K562 (cell line): ENCODE results near the gene GSDME. TPM values are rescaled to one million over a fixed set of nuclear protein-coding genes. Genes with fewer than 3 reads are reported as not detected.

Experiments used
- ATAC-seq: fragments of 200-7000 bp; cut with Tn5 transposase; 3 replicates; pipeline ENCODE4 v1.9.1; 2020; ENCODE audit warnings: moderate library complexity
- BruUV-seq: library from RNA; stranded (reverse); fragments of 400-500 nt; replicated peaks from 2 replicates; lab custom pipeline; 2021; lab: Mats Ljungman, UMichigan
- CTCF ChIA-PET: fragments of 300-600 bp; formaldehyde crosslinking; extraction: SDS; loops from one replicate; lab custom pipeline; 2021; ENCODE audit warnings: low intra/inter-chr PET ratio; lab: Yijun Ruan, JAX
- POLR2A ChIA-PET: fragments of 300-600, 350-650 bp; sonication (Branson Sonifier 250); formaldehyde crosslinking; extraction: SDS; loops from one replicate; lab custom pipeline; 2021; ENCODE audit warnings: antibody characterized with exemption, inconsistent platforms; lab: Yijun Ruan, JAX
- DNase-seq, 4 experiments: peaks; one replicate each; pipeline versions ENCODE4 v3.0.0 to v3.0.0-alpha.2; 2011 to 2018; ENCODE audit warnings: low spot score in 3 of 4, mixed read lengths in 3 of 4; ENCODE audit errors: extremely low read depth in 1 of 4
- FAIRE-seq: peaks from 2 replicates; lab custom pipeline; 2011; peaks lifted over from hg19 to GRCh38; lab: Jason Lieb, UNC
- H2AFZ ChIP-seq: 2 replicates; pipeline ENCODE4 v1.6.0; 2011; ENCODE audit warnings: low read depth, low read length, control low read depth, inconsistent platforms
- H3K27ac ChIP-seq: fragments of 200-600 bp; 3 replicates; pipeline ENCODE4 v1.8.0; 2011; ENCODE audit warnings: low read depth, mild to moderate bottlenecking, control low read depth, inconsistent platforms, low read length, moderate library complexity, mixed read lengths; ENCODE audit errors: extremely low read depth
- H3K27me3 ChIP-seq, 2 experiments: fragments of 300-600 bp in 1 of 2; 2 replicates in 1 of 2; 3 replicates in 1 of 2; pipeline versions ENCODE4 v1.6.0 to v1.8.0; 2011; ENCODE audit warnings: inconsistent platforms in 2 of 2, low read length in 2 of 2, mild to moderate bottlenecking in 1 of 2, mixed read lengths in 1 of 2, moderate library complexity in 1 of 2; ENCODE audit not compliant: control insufficient read depth in 2 of 2, insufficient read depth in 2 of 2
- H3K36me3 ChIP-seq: fragments of 300-600 bp; 3 replicates; pipeline ENCODE4 v1.8.0; 2011; ENCODE audit warnings: mild to moderate bottlenecking, low read length, inconsistent platforms; ENCODE audit not compliant: control insufficient read depth, insufficient read depth
- H3K4me1 ChIP-seq, 2 experiments: fragments of 200-600 bp in 1 of 2; replicated peaks in 1 of 2; 2 replicates in 1 of 2; 3 replicates in 1 of 2; pipeline versions ENCODE4 v1.5.1 to v1.8.0; 2011; ENCODE audit warnings: inconsistent platforms in 2 of 2, low read length in 2 of 2, mild to moderate bottlenecking in 1 of 2, mixed read lengths in 1 of 2, moderate library complexity in 1 of 2; ENCODE audit not compliant: control insufficient read depth in 2 of 2, insufficient read depth in 2 of 2
- H3K4me2 ChIP-seq: 2 replicates; pipeline ENCODE4 v1.6.1; 2011; ENCODE audit warnings: low read length, control low read depth, inconsistent platforms, mixed read lengths; ENCODE audit not compliant: insufficient read depth
- H3K4me3 ChIP-seq: fragments of 200-600 bp; sonication (generic), shearing (Covaris generic); 2 replicates; pipeline ENCODE4 v1.5.1; 2016; ENCODE audit warnings: control low read depth, inconsistent platforms
- H3K79me2 ChIP-seq: fragments of 200-600 bp; 3 replicates; pipeline ENCODE4 v1.8.0; 2011; ENCODE audit warnings: low read length, inconsistent platforms; ENCODE audit not compliant: control insufficient read depth, insufficient read depth
- H3K9ac ChIP-seq, 2 experiments: 2 replicates each; pipeline versions ENCODE4 v1.6.0 to v1.6.1; 2011; ENCODE audit warnings: low read depth in 2 of 2, low read length in 2 of 2, control low read depth in 1 of 2, inconsistent platforms in 1 of 2, mild to moderate bottlenecking in 1 of 2, mixed read lengths in 1 of 2; ENCODE audit not compliant: insufficient read depth in 1 of 2
- H3K9me1 ChIP-seq: one replicate; pipeline ENCODE4 v1.6.0; 2011; ENCODE audit warnings: inconsistent platforms, mild to moderate bottlenecking, low read length, moderate library complexity; ENCODE audit not compliant: control insufficient read depth, insufficient read depth
- H3K9me3 ChIP-seq: replicated peaks from 2 replicates; pipeline ENCODE4 v1.5.1; 2011; ENCODE audit warnings: low read depth, low read length, inconsistent platforms; ENCODE audit not compliant: control insufficient read depth, insufficient read depth
- H4K20me1 ChIP-seq: replicated peaks from 2 replicates; pipeline ENCODE4 v1.6.1; 2011; ENCODE audit warnings: low read length, inconsistent platforms, mixed read lengths; ENCODE audit not compliant: control insufficient read depth, insufficient read depth
- ARID2 ChIP-seq: fragments of 450-650 bp; IDR thresholded peaks from 2 replicates; pipeline ENCODE4 v1.6.1; 2017; ENCODE audit warnings: antibody characterized with exemption, mild to moderate bottlenecking
- CBFA2T3 ChIP-seq: fragments of 450-650 bp; IDR thresholded peaks from 2 replicates; pipeline ENCODE4 v1.6.1; 2017
- CBX1 ChIP-seq: sonication (generic); IDR thresholded peaks from 2 replicates; pipeline ENCODE4 v1.6.1; 2016; ENCODE audit warnings: antibody characterized with exemption, low read depth, mild to moderate bottlenecking
- CBX3 ChIP-seq, 2 experiments: IDR thresholded peaks; 1 replicate in 1 of 2; 2 replicates in 1 of 2; pipeline ENCODE4 v1.6.1; 2012; ENCODE audit warnings: inconsistent platforms in 2 of 2, low read length in 2 of 2, borderline replicate concordance in 1 of 2, control low read depth in 1 of 2
- CBX5 ChIP-seq: IDR thresholded peaks from 2 replicates; pipeline ENCODE4 v1.6.1; 2014; ENCODE audit warnings: low read depth, borderline replicate concordance
- CCAR2 ChIP-seq: fragments of 200-400 bp; formaldehyde crosslinking; IDR thresholded peaks from 2 replicates; pipeline ENCODE4 v1.6.1; 2017; ENCODE audit warnings: mild to moderate bottlenecking, low read depth, low read length
- CEBPB ChIP-seq: fragments of 450-650 bp; IDR thresholded peaks from 2 replicates; pipeline ENCODE4 v1.6.1; 2016; ENCODE audit warnings: missing genetic modification characterization, missing compliant biosample characterization
- ELF1 ChIP-seq: fragments of 200-800 bp; sonication (Bioruptor generic); IDR thresholded peaks from 2 replicates; pipeline ENCODE4 v1.6.1; 2016; ENCODE audit warnings: missing genetic modification characterization, missing compliant biosample characterization
- NCOA2 ChIP-seq, 2 experiments: fragments of 450-650 bp; IDR thresholded peaks; 2 replicates each; pipeline ENCODE4 v1.6.1; 2018; ENCODE audit warnings: mild to moderate bottlenecking in 2 of 2, moderate library complexity in 1 of 2; ENCODE audit not compliant: partially characterized antibody in 2 of 2
- RBBP5 ChIP-seq: fragments of 200-600 bp; sonication (generic); IDR thresholded peaks from 2 replicates; pipeline ENCODE4 v1.6.1; 2012; ENCODE audit warnings: borderline replicate concordance, mild to moderate bottlenecking, low read length, control low read depth, inconsistent platforms; ENCODE audit not compliant: insufficient read depth, poor library complexity, severe bottlenecking
- TAL1 ChIP-seq: fragments of 450-650 bp; IDR thresholded peaks from 2 replicates; pipeline ENCODE4 v1.6.1; 2016; ENCODE audit warnings: mild to moderate bottlenecking
- TCF3 ChIP-seq: sonication (generic); formaldehyde crosslinking; IDR thresholded peaks from 2 replicates; pipeline ENCODE4 v1.4.0; 2020; ENCODE audit warnings: mild to moderate bottlenecking, missing genetic modification reagents
- TOE1 ChIP-seq, 2 experiments: fragments of 450-650 bp in 1 of 2; sonication (generic) in 1 of 2; formaldehyde crosslinking in 1 of 2; IDR thresholded peaks; 2 replicates each; pipeline versions ENCODE4 v1.7.1 to v1.8.0; 2016 to 2022; ENCODE audit warnings: borderline replicate concordance in 2 of 2, mild to moderate bottlenecking in 2 of 2, antibody characterized with exemption in 1 of 2, inconsistent platforms in 1 of 2, low read depth in 1 of 2, missing genetic modification reagents in 1 of 2, moderate library complexity in 1 of 2
- TRIM24 ChIP-seq, 2 experiments: fragments of 450-650 bp; IDR thresholded peaks; 2 replicates each; pipeline ENCODE4 v1.6.1; 2016
- TRIM28 ChIP-seq: fragments of 450-650 bp; IDR thresholded peaks from 2 replicates; pipeline ENCODE4 v1.6.1; 2017
- ZBED1 ChIP-seq: IDR thresholded peaks from 2 replicates; pipeline ENCODE4 v1.6.1; 2014
- ZBTB1 ChIP-seq: sonication (generic); formaldehyde crosslinking; IDR thresholded peaks from 2 replicates; pipeline ENCODE4 v1.8.1; 2023; ENCODE audit warnings: missing genetic modification reagents, low read depth, mild to moderate bottlenecking, borderline replicate concordance
- ZKSCAN8 ChIP-seq: fragments of 200-800 bp; sonication (Bioruptor generic); IDR thresholded peaks from 2 replicates; pipeline ENCODE4 v1.6.1; 2016; ENCODE audit warnings: missing genetic modification characterization, missing compliant biosample characterization
- ZNF121 ChIP-seq: sonication (generic); formaldehyde crosslinking; conservative IDR thresholded peaks from 2 replicates; pipeline ENCODE4 v1.8.0; 2022; ENCODE audit warnings: missing genetic modification reagents
- ZNF3 ChIP-seq: fragments of 250-450 bp; sonication (Bioruptor Pico); IDR thresholded peaks from 2 replicates; pipeline ENCODE4 v1.5.0; 2021; ENCODE audit warnings: mild to moderate bottlenecking, moderate library complexity
- ZNF311 ChIP-seq: fragments of 250-450 bp; sonication (Bioruptor Pico); IDR thresholded peaks from 2 replicates; pipeline ENCODE4 v1.4.0; 2020; ENCODE audit warnings: mild to moderate bottlenecking, moderate library complexity
- ZNF699 ChIP-seq: fragments of 250-450 bp; sonication (Bioruptor Pico); IDR thresholded peaks from 2 replicates; pipeline ENCODE4 v1.8.0; 2021; ENCODE audit warnings: mild to moderate bottlenecking, moderate library complexity; ENCODE audit not compliant: insufficient replicate concordance
- WGBS: fragments of 100-300 bp; shearing (Covaris generic); methylation state at CpG from one replicate; pipeline ENCODE4 v1.1.6; 2016; ENCODE audit warnings: low coverage, mixed read lengths; ENCODE audit not compliant: insufficient coverage; ENCODE audit errors: missing lambda C conversion rate; 5-methylcytosine and 5-hydroxymethylcytosine counted together
- in situ Hi-C: fragments of 300-500 bp; cut with MboI; formaldehyde crosslinking; loops from 4 replicates; pipeline ENCODE4 v1.15.0; 2018; ENCODE audit warnings: inconsistent platforms, mixed read lengths
- intact Hi-C: fragments of 100-400 bp; cut with micrococcal nuclease; formaldehyde crosslinking; loops from 2 replicates; pipeline ENCODE4 v1.14.2; 2022
- polyA plus RNA-seq, 8 experiments: library from polyadenylated mRNA; depleted of rRNA in 4 of 8; stranded (reverse) in 5 of 8; unstranded in 3 of 8; fragments of >200 nt; fragmentation: Nextera tagmentation in 2 of 8; fragmentation: Illumina TruSeq in 1 of 8; extraction: Ambion mirVana in 2 of 8; extraction: Trizol in 1 of 8; gene quantifications; 2 replicates each; pipeline versions ENCODE4 v1.2.1 to v1.2.3, GENCODE V29; 2011 to 2014; ENCODE audit warnings: inconsistent platforms in 1 of 8, missing spikeins in 1 of 8
- total RNA-seq, 7 experiments: library from RNA; depleted of rRNA in 6 of 7; stranded (reverse); fragments of >200 nt in 6 of 7; fragmentation: Illumina TruSeq in 2 of 7; extraction: Trizol in 2 of 7; gene quantifications; 2 replicates each; pipeline versions ENCODE4 v1.2.1 to v1.2.3, GENCODE V29; 2011 to 2021; ENCODE audit warnings: low replicate concordance in 1 of 7
- TF ChIP-seq, protein P1 (sequence below): fragments of 450-650 bp; IDR thresholded peaks from 2 replicates; pipeline ENCODE4 v1.7.1; 2018; ENCODE audit warnings: mild to moderate bottlenecking, low read depth; ENCODE audit not compliant: partially characterized antibody

The GSDME gene
- total and polyA plus RNA-seq, 9 of the 15 experiments (the other 6 are each of a cell fraction or from before 2014, with no cell fraction given), result 0.37 to 1.9 (median 0.62) TPM

DNA sequence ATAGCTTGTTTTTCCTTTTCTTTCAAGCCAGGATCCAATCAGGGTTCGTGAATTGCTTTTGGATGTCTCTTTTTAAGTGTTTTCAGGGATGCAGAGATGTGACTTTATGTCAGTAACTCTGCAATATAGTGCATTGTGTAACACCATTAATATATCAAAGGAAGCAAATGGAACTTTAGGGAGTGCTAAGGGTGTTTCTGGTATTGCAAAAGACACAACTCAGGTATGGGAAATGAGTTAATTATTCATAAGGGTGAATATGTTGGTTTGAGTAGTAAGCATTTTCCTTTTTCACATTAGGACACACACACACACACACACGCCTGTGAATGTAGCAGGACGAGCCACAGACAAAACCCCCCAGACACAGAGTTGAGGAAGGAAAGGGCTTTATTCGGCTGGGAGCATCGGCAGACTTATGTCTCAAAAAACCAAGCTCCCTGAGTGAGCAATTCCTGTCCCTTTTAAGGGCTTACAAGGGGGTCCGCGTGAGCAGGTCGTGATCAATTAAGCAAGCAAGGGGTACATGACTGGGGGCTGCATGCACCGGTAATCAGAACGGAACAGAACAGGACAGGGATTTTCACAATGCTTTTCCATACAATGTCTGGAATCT, 31.8 kb upstream of the GSDME start:
- ChIA-PET CTCF (no interaction called here), POLR2A (no interaction called here)
- FAIRE-seq (no peak), DNase-seq (no peak), ATAC-seq (no peak)
- H3K4me3 ChIP-seq, result no peak overlapping the region
- H3K27me3 ChIP-seq, result no peaks in the 10 kb centered on the region
- no peak overlapping the region for H3K4me2 ChIP-seq
- no TSS peak for BruUV-seq
- in situ Hi-C loops (no loop called here), intact Hi-C loops (no loop called here)
- peaks cover 9% of the 10 kb centered on the region for H3K9me3 ChIP-seq
- H3K9me1 ChIP-seq, result no peaks in the 10 kb centered on the region
- H3K4me1 ChIP-seq, result no peaks in the 10 kb centered on the region
- no peaks in the 10 kb centered on the region for H4K20me1 ChIP-seq
- H3K9ac ChIP-seq, result no peak overlapping the region
- no peak overlapping the region for H3K27ac ChIP-seq
- WGBS, result 71% methylated on average over 10 of the region's 10 CpGs
- no peaks in the 10 kb centered on the region for H3K36me3 ChIP-seq
- H3K79me2 ChIP-seq, result peaks cover 28% of the 10 kb centered on the region; the same call in 2 of the 3 replicates
- H2AFZ ChIP-seq, result no peak overlapping the region
- TF ChIP-seq ZBED1 (no peak), NCOA2 (IDR thresholded peaks at IDR 0.05; ENCODE audit: partially characterized antibody in 2 of 2) (no peak), RBBP5 (no peak), CEBPB (tag) (peak; percentile 52), CBX5 (peak; percentile 76; the same call in 1 of the 2 replicates), CBFA2T3 (peak; percentile 39), ZNF3 (CRISPR knock-in tag) (no peak), ZNF699 (no peak), ZNF311 (CRISPR knock-in tag) (no peak), TCF3 (CRISPR knock-in tag) (peak; percentile 41; the same call in 1 of the 2 replicates), ARID2 (no peak), ZBTB1 (CRISPR knock-in tag) (no peak), TAL1 (peak; percentile 34; the same call in 1 of the 2 replicates), TOE1 (IDR thresholded peaks at IDR 0.05; ENCODE audit: borderline replicate concordance) (no peak), TOE1 (CRISPR knock-in tag; IDR thresholded peaks at IDR 0.05; ENCODE audit: borderline replicate concordance, low read depth) (no peak), CBX1 (0 out of 2 replicates have a peak, but pooled peaks have one; percentile 43), ZNF121 (CRISPR knock-in tag) (no peak), ZKSCAN8 (CRISPR knock-in tag) (no peak), CBX3 (IDR thresholded peaks at IDR 0.05; ENCODE audit: borderline replicate concordance in 1 of 2, low read length in 2 of 2) (0 out of 3 replicates have a peak, but pooled peaks of 1 of the 2 experiments have one; percentile 38), TRIM28 (peak; percentile 83), CCAR2 (no peak), ELF1 (tag) (no peak), TRIM24 (IDR thresholded peaks at IDR 0.05) (peak; percentile 60 to 78; a peak in 3 of 4 replicates)
- TF ChIP-seq, protein P1, sequence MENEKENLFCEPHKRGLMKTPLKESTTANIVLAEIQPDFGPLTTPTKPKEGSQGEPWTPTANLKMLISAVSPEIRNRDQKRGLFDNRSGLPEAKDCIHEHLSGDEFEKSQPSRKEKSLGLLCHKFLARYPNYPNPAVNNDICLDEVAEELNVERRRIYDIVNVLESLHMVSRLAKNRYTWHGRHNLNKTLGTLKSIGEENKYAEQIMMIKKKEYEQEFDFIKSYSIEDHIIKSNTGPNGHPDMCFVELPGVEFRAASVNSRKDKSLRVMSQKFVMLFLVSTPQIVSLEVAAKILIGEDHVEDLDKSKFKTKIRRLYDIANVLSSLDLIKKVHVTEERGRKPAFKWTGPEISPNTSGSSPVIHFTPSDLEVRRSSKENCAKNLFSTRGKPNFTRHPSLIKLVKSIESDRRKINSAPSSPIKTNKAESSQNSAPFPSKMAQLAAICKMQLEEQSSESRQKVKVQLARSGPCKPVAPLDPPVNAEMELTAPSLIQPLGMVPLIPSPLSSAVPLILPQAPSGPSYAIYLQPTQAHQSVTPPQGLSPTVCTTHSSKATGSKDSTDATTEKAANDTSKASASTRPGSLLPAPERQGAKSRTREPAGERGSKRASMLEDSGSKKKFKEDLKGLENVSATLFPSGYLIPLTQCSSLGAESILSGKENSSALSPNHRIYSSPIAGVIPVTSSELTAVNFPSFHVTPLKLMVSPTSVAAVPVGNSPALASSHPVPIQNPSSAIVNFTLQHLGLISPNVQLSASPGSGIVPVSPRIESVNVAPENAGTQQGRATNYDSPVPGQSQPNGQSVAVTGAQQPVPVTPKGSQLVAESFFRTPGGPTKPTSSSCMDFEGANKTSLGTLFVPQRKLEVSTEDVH, result no peak
